ENCODE results near the gene BTBD9.

DNA sequence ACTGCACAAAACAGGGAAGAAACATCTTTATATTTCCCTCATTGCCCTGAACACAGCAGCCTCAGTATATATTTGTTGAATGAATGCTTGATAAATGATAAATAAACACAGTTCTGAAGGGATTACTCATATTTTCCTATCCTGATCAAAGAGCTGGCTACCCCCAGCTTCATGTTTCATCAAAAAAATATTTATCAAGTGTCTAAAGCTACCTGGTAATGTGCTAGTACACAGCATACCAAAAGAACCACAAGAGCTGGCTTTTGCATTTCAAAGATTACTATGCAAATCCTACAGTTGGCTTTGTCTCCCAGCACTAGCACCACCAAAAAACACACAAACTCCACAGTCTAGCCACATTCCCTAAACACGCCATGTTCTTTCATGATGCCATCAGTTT is 130.0 kb downstream of the BTBD9 start:
- TF ChIP-seq GABPB1 (CRISPR knock-in tag; IDR thresholded peaks at IDR 0.05) = no peak
- no peak for TF ChIP-seq POLR2A (IDR thresholded peaks at IDR 0.05; ENCODE audit: insufficient read depth in 1 of 2, low read depth in 2 of 2, low read length in 2 of 2)
- TF ChIP-seq ZNF746 (CRISPR knock-in tag; IDR thresholded peaks at IDR 0.05) = no peak
